Hepatocyte (in vitro differentiated cells): ENCODE results near the gene VWA8. TPM values are rescaled to one million over a fixed set of nuclear protein-coding genes. Genes with fewer than 3 reads are reported as not detected.

Experiments
- DNase-seq: peaks from one replicate; pipeline ENCODE4 v3.0.0-alpha.2; 2016; ENCODE audit warnings: low spot score
- H2AFZ ChIP-seq: fragments of 200-600 bp; sonication (generic); 2 replicates; pipeline ENCODE4 v1.6.0; 2016; ENCODE audit warnings: antibody characterized with exemption, mild to moderate bottlenecking
- H3K27ac ChIP-seq: fragments of 200-600 bp; sonication (generic); 2 replicates; pipeline ENCODE4 v1.5.1; 2016; ENCODE audit warnings: mild to moderate bottlenecking
- H3K27me3 ChIP-seq: fragments of 200-600 bp; sonication (generic); 2 replicates; pipeline ENCODE4 v1.6.1; 2016
- H3K36me3 ChIP-seq: fragments of 200-600 bp; sonication (generic); replicated peaks from 2 replicates; pipeline ENCODE4 v1.5.1; 2016; ENCODE audit warnings: low read depth; ENCODE audit not compliant: insufficient read depth
- H3K4me1 ChIP-seq: fragments of 200-600 bp; sonication (generic); 2 replicates; pipeline ENCODE4 v1.5.1; 2016; ENCODE audit warnings: mild to moderate bottlenecking, moderate library complexity; ENCODE audit not compliant: insufficient read depth
- H3K4me2 ChIP-seq: fragments of 200-600 bp; sonication (generic); 2 replicates; pipeline ENCODE4 v1.6.0; 2016
- H3K4me3 ChIP-seq: fragments of 200-600 bp; sonication (generic); 2 replicates; pipeline ENCODE4 v1.5.1; 2016; ENCODE audit warnings: mild to moderate bottlenecking
- H3K79me2 ChIP-seq: fragments of 200-600 bp; sonication (generic); 2 replicates; pipeline ENCODE4 v1.6.0; 2017; ENCODE audit warnings: mild to moderate bottlenecking
- H3K9me2 ChIP-seq: fragments of 200-600 bp; sonication (generic); replicated peaks from 2 replicates; pipeline ENCODE4 v1.6.0; 2017; ENCODE audit warnings: mild to moderate bottlenecking; ENCODE audit not compliant: insufficient read depth
- H3K9me3 ChIP-seq: fragments of 200-600 bp; sonication (generic); 2 replicates; pipeline ENCODE4 v1.5.1; 2016; ENCODE audit warnings: low read depth, mild to moderate bottlenecking
- H4K20me1 ChIP-seq: fragments of 200-600 bp; sonication (generic); 2 replicates; pipeline ENCODE4 v1.6.0; 2016; ENCODE audit warnings: mild to moderate bottlenecking; ENCODE audit not compliant: insufficient read depth, poor library complexity, severe bottlenecking
- CTCF ChIP-seq: fragments of 200-600 bp; sonication (generic); IDR thresholded peaks from 2 replicates; pipeline ENCODE4 v1.5.1; 2016; ENCODE audit warnings: antibody characterized with exemption, mild to moderate bottlenecking; ENCODE audit not compliant: poor library complexity
- EZH2 ChIP-seq: fragments of 200-600 bp; sonication (generic); IDR thresholded peaks from 2 replicates; pipeline ENCODE4 v1.6.1; 2016; ENCODE audit warnings: antibody characterized with exemption, mild to moderate bottlenecking, borderline replicate concordance
- EZH2phosphoT487 ChIP-seq: fragments of 200-600 bp; sonication (generic); IDR thresholded peaks from one replicate; pipeline ENCODE4 v1.6.1; 2018; ENCODE audit warnings: antibody characterized with exemption, mild to moderate bottlenecking, low read depth, moderate library complexity; ENCODE audit not compliant: unreplicated experiment, severe bottlenecking
- WGBS: methylation state at CpG from one replicate; pipeline ENCODE4 v1.1.6; 2016; ENCODE audit warnings: low lambda C conversion rate; ENCODE audit errors: missing lambda C conversion rate; 5-methylcytosine and 5-hydroxymethylcytosine counted together
- polyA plus RNA-seq: library from polyadenylated mRNA; unstranded; fragments of >200 nt; fragmentation: Nextera tagmentation; extraction: Ambion mirVana; gene quantifications from 2 replicates; pipeline ENCODE4 v1.2.1, GENCODE V29; 2016
- total RNA-seq: library from RNA; depleted of rRNA; stranded (reverse); fragments of >200 nt; gene quantifications from 2 replicates; pipeline ENCODE4 v1.2.3, GENCODE V29; 2014

VWA8 gene
- total and polyA plus RNA-seq, 2 experiments from 2014 or later: 4.9 to 19.5 TPM

GRCh38 chr13:41588899-41589298, 372.0 kb downstream of the VWA8 start:
- H3K9me2 ChIP-seq: no peaks in the 10 kb centered on the region
- no peak overlapping the region for H3K27ac ChIP-seq
- no peaks in the 10 kb centered on the region for H3K27me3 ChIP-seq
- 96% methylated on average over 2 of the region's 2 CpGs for WGBS
- no peaks in the 10 kb centered on the region for H3K79me2 ChIP-seq
- DNase-seq: no peak
- no peak overlapping the region for H3K4me2 ChIP-seq
- no peaks in the 10 kb centered on the region for H3K4me1 ChIP-seq
- no peaks in the 10 kb centered on the region for H3K9me3 ChIP-seq
- no peak overlapping the region for H2AFZ ChIP-seq
- no peak overlapping the region for H3K4me3 ChIP-seq
- H3K36me3 ChIP-seq: no peaks in the 10 kb centered on the region
- no peak for TF ChIP-seq EZH2phosphoT487
- TF ChIP-seq EZH2: no peak
- no peak for TF ChIP-seq CTCF
- no peaks in the 10 kb centered on the region for H4K20me1 ChIP-seq

GRCh38 chr13:41588448-41588847, 372.5 kb downstream of the VWA8 start:
- Histone ChIP-seq H2AFZ (no peak overlapping the region), H3K9me3 (no peaks in the 10 kb centered on the region), H3K27me3 (no peaks in the 10 kb centered on the region), H4K20me1 (no peaks in the 10 kb centered on the region), H3K79me2 (no peaks in the 10 kb centered on the region), H3K27ac (no peak overlapping the region), H3K4me2 (no peak overlapping the region), H3K4me3 (no peak overlapping the region), H3K9me2 (no peaks in the 10 kb centered on the region), H3K36me3 (no peaks in the 10 kb centered on the region), H3K4me1 (no peaks in the 10 kb centered on the region)
- TF ChIP-seq CTCF: no peak
- TF ChIP-seq EZH2: no peak
- TF ChIP-seq EZH2phosphoT487: no peak
- DNase-seq: no peak
- WGBS: 96% methylated on average over 1 of the region's 1 CpG

GRCh38 chr13:41587490-41587889, 373.4 kb downstream of the VWA8 start:
- no peak for DNase-seq
- 92% methylated on average over 9 of the region's 9 CpGs for WGBS
- no peaks in the 10 kb centered on the region for H3K27me3 ChIP-seq
- H4K20me1 ChIP-seq: no peaks in the 10 kb centered on the region
- TF ChIP-seq EZH2: no peak
- TF ChIP-seq EZH2phosphoT487: no peak
- no peak for TF ChIP-seq CTCF
- no peak overlapping the region for H3K4me2 ChIP-seq
- H3K9me3 ChIP-seq: no peaks in the 10 kb centered on the region
- H3K9me2 ChIP-seq: no peaks in the 10 kb centered on the region
- H3K4me1 ChIP-seq: no peaks in the 10 kb centered on the region
- no peaks in the 10 kb centered on the region for H3K36me3 ChIP-seq
- H3K4me3 ChIP-seq: no peak overlapping the region
- H3K79me2 ChIP-seq: no peaks in the 10 kb centered on the region
- H3K27ac ChIP-seq: no peak overlapping the region
- H2AFZ ChIP-seq: no peak overlapping the region

GRCh38 chr13:41586216-41586615, 374.7 kb downstream of the VWA8 start:
- Histone ChIP-seq H4K20me1 (no peaks in the 10 kb centered on the region), H3K9me2 (no peaks in the 10 kb centered on the region), H3K36me3 (no peaks in the 10 kb centered on the region), H3K79me2 (no peaks in the 10 kb centered on the region), H2AFZ (no peak overlapping the region), H3K4me1 (no peaks in the 10 kb centered on the region), H3K27ac (no peak overlapping the region), H3K27me3 (no peaks in the 10 kb centered on the region), H3K9me3 (no peaks in the 10 kb centered on the region), H3K4me3 (no peak overlapping the region), H3K4me2 (no peak overlapping the region)
- TF ChIP-seq CTCF (no peak), EZH2 (no peak), EZH2phosphoT487 (no peak)
- 79% methylated on average over 4 of the region's 4 CpGs for WGBS
- DNase-seq: no peak
